Middle frontal gyrus (tissue), 1 donor: Measurements from ENCODE around the gene CLCN7.
"Not testable (repeated sequence)": the region's sequence is repeated elsewhere in the genome, so short reads cannot be mapped to it uniquely, and the experiment has no call there.

Source experiments
- DNase-seq: peaks from one replicate; pipeline ENCODE4 v3.0.0-alpha.2; 2015; ENCODE audit warnings: low spot score; ENCODE audit errors: extremely low spot score

The CLCN7 gene

GRCh38 chr16:1488619-1489018 is 13.8 kb upstream of the CLCN7 start, which contains the start of gene PTX4:
PTX4 (minus strand) TSS chr16:1488944; CDS start chr16:1488909, 35 bp downstream.
- DNase-seq, result no peak

GRCh38 chr16:1488054-1488601 is 13.3 kb upstream of the CLCN7 start:
- no peak for DNase-seq

GRCh38 chr16:1487395-1488053 is 12.7 kb upstream of the CLCN7 start:
- DNase-seq, result no peak

- no peak for DNase-seq
Observed at GRCh38 chr16:1486551-1487390, 11.9 kb upstream of the CLCN7 start.

GRCh38 chr16:1485847-1486496 is 11.1 kb upstream of the CLCN7 start:
- no peak for DNase-seq

- no peak for DNase-seq
Observed at GRCh38 chr16:1481906-1482835, 7.3 kb upstream of the CLCN7 start.

- not testable (repeated sequence) for DNase-seq
Observed at GRCh38 chr16:1478937-1479336, 4.1 kb upstream of the CLCN7 start.

- no peak for DNase-seq
Observed at GRCh38 chr16:1477033-1477432, 2.2 kb upstream of the CLCN7 start.

- DNase-seq, result no peak
Observed at GRCh38 chr16:1475552-1476114, 805 bp upstream of the CLCN7 start.

GRCh38 chr16:1474082-1474795 is 589 bp downstream of the CLCN7 start:
- no peak for DNase-seq

- DNase-seq, result no peak
Observed at GRCh38 chr16:1472974-1473373, 1.9 kb downstream of the CLCN7 start.

GRCh38 chr16:1471569-1472194 is 3.1 kb downstream of the CLCN7 start:
- DNase-seq, result no peak

- no peak for DNase-seq
Observed at GRCh38 chr16:1470481-1471251, 4.2 kb downstream of the CLCN7 start.

- no peak for DNase-seq
Observed at GRCh38 chr16:1469693-1470201, 5.1 kb downstream of the CLCN7 start.

GRCh38 chr16:1469141-1469540 is 5.7 kb downstream of the CLCN7 start:
- not testable (repeated sequence) for DNase-seq

- DNase-seq, result no peak
Observed at GRCh38 chr16:1468426-1468810, 6.4 kb downstream of the CLCN7 start.

- DNase-seq, result no peak
Observed at GRCh38 chr16:1466968-1467521, 7.8 kb downstream of the CLCN7 start.

GRCh38 chr16:1466054-1466453 is 8.8 kb downstream of the CLCN7 start:
- DNase-seq, result no peak
